Fibroblast of lung (primary cell): Measurements from ENCODE around the gene CATSPERZ.

ENCODE experiments used
- EZH2 ChIP-seq: IDR thresholded peaks from 2 replicates; pipeline ENCODE4 v1.5.1; 2012; ENCODE audit warnings: low read length, control low read depth, mild to moderate bottlenecking; ENCODE audit errors: missing control alignments
- TF ChIP-seq, protein P1 (sequence below), 2 donors: IDR thresholded peaks in 1 of 2; conservative IDR thresholded peaks in 1 of 2; 1 replicate in 1 of 2; 2 replicates in 1 of 2; pipeline ENCODE4 v1.5.1; 2011 to 2012; ENCODE audit warnings: low read length in 2 of 2, control low read depth in 1 of 2, inconsistent platforms in 1 of 2, low read depth in 1 of 2, mild to moderate bottlenecking in 1 of 2

- TF ChIP-seq, protein P1, sequence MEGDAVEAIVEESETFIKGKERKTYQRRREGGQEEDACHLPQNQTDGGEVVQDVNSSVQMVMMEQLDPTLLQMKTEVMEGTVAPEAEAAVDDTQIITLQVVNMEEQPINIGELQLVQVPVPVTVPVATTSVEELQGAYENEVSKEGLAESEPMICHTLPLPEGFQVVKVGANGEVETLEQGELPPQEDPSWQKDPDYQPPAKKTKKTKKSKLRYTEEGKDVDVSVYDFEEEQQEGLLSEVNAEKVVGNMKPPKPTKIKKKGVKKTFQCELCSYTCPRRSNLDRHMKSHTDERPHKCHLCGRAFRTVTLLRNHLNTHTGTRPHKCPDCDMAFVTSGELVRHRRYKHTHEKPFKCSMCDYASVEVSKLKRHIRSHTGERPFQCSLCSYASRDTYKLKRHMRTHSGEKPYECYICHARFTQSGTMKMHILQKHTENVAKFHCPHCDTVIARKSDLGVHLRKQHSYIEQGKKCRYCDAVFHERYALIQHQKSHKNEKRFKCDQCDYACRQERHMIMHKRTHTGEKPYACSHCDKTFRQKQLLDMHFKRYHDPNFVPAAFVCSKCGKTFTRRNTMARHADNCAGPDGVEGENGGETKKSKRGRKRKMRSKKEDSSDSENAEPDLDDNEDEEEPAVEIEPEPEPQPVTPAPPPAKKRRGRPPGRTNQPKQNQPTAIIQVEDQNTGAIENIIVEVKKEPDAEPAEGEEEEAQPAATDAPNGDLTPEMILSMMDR (conservative IDR thresholded peaks at IDR 0.05 in 1 of 2, IDR thresholded peaks at IDR 0.05 in 1 of 2; ENCODE audit: low read depth in 1 of 2, low read length in 2 of 2) = no peak
- no peak for TF ChIP-seq EZH2
Observed at GRCh38 chr11:64349404-64349803, 49.2 kb downstream of the CATSPERZ start.
